CD4-positive, alpha-beta T cell treated with Interleukin-1 beta for 1 hour (primary cell): Measurements from ENCODE around the gene CPLANE2.
"Not testable (repeated sequence)": the region's sequence is repeated elsewhere in the genome, so short reads cannot be mapped to it uniquely, and the experiment has no call there.

Source experiments
- DNase-seq, 2 donors: peaks; one replicate each; pipeline ENCODE4 v3.0.0-alpha.2; 2020 to 2022

The CPLANE2 gene

GRCh38 chr1:16248603-16249516 lies 11.9 kb upstream of the CPLANE2 start:
- no peak for DNase-seq

- no peak for DNase-seq
These were observed 11.0 kb upstream of the CPLANE2 start for GRCh38 chr1:16248007-16248436.

- no peak for DNase-seq
These were observed 10.5 kb upstream of the CPLANE2 start for GRCh38 chr1:16247441-16247840.

DNA sequence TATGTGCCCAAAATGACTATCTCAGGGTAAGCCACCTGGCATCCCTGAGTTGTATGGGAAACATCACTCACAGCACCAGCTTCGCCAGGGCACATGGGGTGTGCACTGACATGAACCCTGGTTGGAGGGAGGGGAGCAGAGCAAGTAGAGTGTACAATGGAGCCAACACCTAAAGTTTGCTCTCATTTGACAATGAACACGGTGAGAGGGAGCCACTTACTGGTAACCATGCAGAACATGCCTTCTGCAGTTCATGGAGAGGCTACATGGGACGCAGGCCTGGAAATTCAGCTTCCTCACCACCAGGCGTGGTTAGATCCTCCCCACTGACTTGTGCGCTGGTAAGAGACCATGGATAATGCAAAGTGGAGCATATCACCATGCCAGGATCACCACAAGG lies 10.0 kb upstream of the CPLANE2 start:
- no peak for DNase-seq

- DNase-seq, result not testable (repeated sequence)
These were observed 9.3 kb upstream of the CPLANE2 start for GRCh38 chr1:16246239-16246638.

GRCh38 chr1:16245476-16246196 lies 8.7 kb upstream of the CPLANE2 start:
- DNase-seq, result no peak

GRCh38 chr1:16244650-16245285 lies 7.8 kb upstream of the CPLANE2 start:
- no peak for DNase-seq

DNA sequence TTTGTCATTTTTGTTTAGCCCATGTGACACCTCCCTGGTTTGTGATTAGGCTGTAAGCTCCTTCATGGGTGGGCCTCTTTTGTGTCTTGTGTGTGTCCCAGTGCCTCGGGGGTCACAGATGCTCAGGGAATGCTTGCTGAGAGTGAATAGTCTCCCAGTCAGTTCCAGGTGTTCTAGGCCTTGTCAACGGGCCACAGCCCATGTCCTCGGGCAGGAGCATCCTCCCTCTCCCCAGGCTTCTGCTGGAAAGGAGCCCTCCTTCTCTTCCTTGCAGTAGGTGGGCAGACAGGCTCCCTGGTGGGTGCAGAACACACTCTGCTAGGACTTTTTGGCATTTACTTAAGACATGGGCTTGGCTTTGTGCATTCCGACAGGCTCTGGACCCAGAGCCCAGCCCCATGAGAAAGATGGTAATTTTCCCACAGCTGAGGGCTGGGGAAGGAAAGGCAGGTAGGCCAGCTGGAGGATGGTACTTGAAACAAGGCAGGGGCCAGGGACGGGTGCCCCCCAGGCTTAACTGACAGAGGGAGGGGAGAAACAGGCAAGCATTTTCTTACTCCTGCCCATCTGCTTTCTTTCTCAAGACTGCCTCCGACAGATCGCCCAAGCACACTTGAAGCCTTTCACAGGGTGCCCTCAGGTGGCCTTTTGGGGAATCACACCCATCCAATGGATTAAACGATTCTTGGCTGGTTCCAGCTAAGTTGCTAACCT lies 7.1 kb upstream of the CPLANE2 start:
- peak; percentile 73 to 79 for DNase-seq

- DNase-seq, result no peak
These were observed 6.2 kb upstream of the CPLANE2 start for GRCh38 chr1:16243215-16243610.

- DNase-seq, result no peak
These were observed 5.7 kb upstream of the CPLANE2 start for GRCh38 chr1:16242556-16243214.

DNA sequence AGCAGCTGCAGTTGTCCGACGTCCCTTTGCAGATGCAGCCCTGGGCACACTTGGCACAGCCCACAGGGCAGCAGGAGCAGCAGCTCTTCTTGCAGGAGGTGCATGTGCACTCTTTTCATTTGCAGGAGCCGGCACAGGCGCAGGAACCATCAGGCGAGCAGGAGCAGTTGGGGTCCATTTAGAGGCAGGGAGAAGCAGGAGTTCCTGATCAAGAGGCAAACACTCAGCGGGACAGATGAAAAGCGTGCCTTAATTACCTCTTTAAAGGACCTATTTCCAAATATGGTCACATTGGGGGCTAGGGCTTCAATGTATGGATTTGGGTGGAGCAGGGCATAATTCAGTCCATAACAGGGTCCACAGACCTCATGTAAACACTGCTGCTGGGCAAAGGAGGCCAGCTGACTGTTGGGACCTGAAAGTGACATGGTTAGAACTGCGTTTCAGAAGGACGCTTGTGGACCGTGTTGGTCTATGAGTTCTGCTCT lies 4.3 kb upstream of the CPLANE2 start:
- no peak for DNase-seq

DNA sequence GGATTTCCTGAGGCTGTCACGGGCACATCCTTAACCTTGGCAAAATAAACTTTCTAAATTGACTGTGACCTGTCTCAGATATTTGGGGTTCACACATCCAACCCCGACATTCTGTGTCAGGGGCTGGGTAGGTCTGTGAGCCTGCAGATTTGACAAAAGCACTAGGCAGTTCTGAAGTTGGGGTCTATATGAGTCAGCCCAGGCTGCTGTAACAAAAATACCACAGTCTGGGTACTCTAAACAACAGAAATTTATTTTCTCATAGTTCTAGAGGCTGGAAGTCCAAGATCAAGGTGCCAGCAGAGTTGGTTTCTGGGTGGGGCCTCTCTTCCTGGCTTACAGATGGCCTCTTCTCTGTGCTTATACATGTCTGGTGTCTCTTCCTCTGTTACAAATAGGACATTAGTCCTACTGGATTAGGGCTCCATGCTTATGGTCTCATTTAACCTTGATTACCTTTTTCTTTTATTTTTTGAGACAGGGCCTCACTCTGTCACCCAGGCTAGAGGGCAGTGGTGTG lies 3.0 kb upstream of the CPLANE2 start:
- no peak for DNase-seq

DNA sequence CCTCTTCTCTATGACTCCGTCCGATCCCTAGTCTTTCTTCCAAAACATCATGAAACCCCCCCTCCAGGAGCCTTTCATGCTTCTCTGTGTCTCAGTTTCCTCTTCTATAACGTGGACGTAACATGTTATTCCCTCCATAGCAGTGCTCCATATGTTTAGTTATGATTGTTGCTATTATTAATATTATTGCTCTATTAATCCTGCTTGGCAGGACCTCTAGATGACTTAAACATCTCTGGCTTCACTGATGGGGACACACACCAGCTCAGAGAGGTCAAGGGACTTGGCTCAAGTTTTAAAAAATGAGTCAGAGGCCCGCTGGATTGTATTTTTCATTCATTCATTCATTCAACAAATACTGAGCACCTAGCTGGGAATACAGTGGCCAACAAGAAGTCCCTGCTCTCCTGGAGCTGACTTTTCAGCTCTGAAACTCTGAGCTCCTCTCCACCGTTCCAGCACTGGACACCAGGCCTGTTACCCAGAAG lies 404 bp upstream of the CPLANE2 start:
- DNase-seq, result no peak

- DNase-seq, result peak; percentile 59 to 61
These were observed 956 bp downstream of the CPLANE2 start for GRCh38 chr1:16235944-16236510.

DNA sequence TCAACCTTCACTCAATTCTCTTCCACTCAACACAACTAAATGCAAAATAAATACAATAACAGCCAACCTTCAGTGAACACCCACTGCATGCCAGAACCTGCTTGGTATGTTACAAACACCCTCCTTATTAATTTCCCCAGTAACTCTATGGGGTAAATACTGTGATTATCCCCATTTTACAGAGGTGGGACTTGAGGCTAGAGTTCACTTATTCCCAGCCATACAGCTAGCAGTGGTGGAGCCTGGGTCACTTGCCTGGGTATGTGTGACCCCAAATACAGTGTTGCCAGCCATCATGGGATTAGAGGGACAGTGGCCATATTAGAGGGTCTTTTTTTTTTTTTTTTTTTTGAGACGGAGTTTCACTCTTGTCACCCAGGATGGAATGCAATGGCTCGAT lies 1.6 kb downstream of the CPLANE2 start:
- DNase-seq, result no peak

- DNase-seq, result no peak
These were observed 3.6 kb downstream of the CPLANE2 start for GRCh38 chr1:16233431-16233830.

DNA sequence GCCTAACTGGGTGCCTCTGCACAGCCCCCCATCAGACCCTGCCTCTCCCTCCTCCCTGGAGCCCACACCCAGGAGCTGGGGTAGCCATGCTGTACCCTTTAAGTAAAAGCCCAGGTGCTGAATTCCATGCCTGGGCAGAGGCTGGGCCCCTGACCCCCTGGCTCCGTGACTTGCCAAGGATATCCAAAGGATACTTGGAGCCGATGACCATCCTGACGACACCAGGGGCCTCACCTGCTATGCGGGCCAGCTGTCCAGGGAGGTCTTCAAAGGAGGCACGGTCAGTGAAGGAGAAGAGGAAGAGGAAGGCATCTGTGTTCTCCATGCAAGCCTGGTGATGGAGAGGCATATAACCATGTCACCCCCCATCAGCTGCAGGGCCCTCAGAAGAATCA lies 4.7 kb downstream of the CPLANE2 start:
- DNase-seq, result no peak

GRCh38 chr1:16231331-16232315 lies 5.4 kb downstream of the CPLANE2 start:
- DNase-seq, result no peak

DNA sequence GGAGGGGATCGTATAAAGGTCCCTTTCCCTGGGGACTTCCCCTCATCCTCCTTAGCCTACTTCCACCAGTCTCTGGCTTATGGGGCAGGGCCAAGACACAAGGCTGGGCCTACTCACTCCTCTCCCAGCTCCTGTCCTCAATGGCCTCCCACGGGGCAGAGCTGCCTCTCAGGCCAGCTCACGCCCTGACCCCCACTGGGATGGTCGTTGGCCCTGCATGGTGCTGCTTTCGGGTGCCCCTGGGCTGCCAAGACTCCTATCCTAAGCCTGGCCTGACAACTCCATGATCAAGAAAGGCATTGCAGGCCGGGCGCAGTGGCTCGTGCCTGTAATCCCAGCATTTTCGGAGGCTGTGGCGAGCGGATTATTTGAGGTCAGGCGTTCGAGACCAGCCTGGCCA lies 6.2 kb downstream of the CPLANE2 start:
- DNase-seq, result no peak
